HepG2 (cell line): ENCODE results near the gene ATP1A2. TPM values are rescaled to one million over a fixed set of nuclear protein-coding genes. Genes with fewer than 3 reads are reported as not detected.

ENCODE experiments used
- ATF4 ChIP-seq, 2 experiments: fragments of 450-650 bp in 1 of 2; sonication (generic) in 1 of 2; formaldehyde crosslinking; IDR thresholded peaks; 2 replicates each; pipeline versions ENCODE4 v1.5.0 to v1.8.0; 2020 to 2022; ENCODE audit warnings: mild to moderate bottlenecking in 1 of 2, missing genetic modification reagents in 1 of 2
- HIC2 ChIP-seq: sonication (generic); formaldehyde crosslinking; IDR thresholded peaks from 2 replicates; pipeline ENCODE4 v1.9.0; 2022; ENCODE audit warnings: low read depth, missing genetic modification reagents
- IKZF5 ChIP-seq: IDR thresholded peaks from 2 replicates; pipeline ENCODE4 v1.6.1; 2018; ENCODE audit warnings: missing genetic modification reagents, mild to moderate bottlenecking, missing compliant biosample characterization
- RFX3 ChIP-seq: IDR thresholded peaks from 2 replicates; pipeline ENCODE4 v1.6.1; 2016; ENCODE audit warnings: missing biosample characterization, missing genetic modification reagents
- TARDBP ChIP-seq: sonication (generic); formaldehyde crosslinking; IDR thresholded peaks from 2 replicates; pipeline ENCODE4 v1.8.0; 2022; ENCODE audit warnings: mild to moderate bottlenecking, missing genetic modification reagents
- ZFP91 ChIP-seq: sonication (generic); formaldehyde crosslinking; IDR thresholded peaks from 2 replicates; pipeline ENCODE4 v1.9.0; 2022; ENCODE audit warnings: missing genetic modification reagents, mild to moderate bottlenecking, borderline replicate concordance
- ZHX1 ChIP-seq: sonication (generic); formaldehyde crosslinking; IDR thresholded peaks from 2 replicates; pipeline ENCODE4 v1.8.1; 2022; ENCODE audit warnings: low read depth, mild to moderate bottlenecking, missing genetic modification reagents
- ZNF142 ChIP-seq: sonication (generic); formaldehyde crosslinking; IDR thresholded peaks from 2 replicates; pipeline ENCODE4 v1.4.0; 2020; ENCODE audit warnings: missing genetic modification reagents
- ZNF337 ChIP-seq: sonication (generic); formaldehyde crosslinking; IDR thresholded peaks from 2 replicates; pipeline ENCODE4 v1.5.1; 2020; ENCODE audit warnings: missing genetic modification reagents, low read depth, mild to moderate bottlenecking, borderline replicate concordance
- polyA plus RNA-seq, 8 experiments: library from polyadenylated mRNA; depleted of rRNA in 3 of 8; stranded (reverse) in 7 of 8; unstranded in 1 of 8; fragments of >200 nt; fragmentation: Illumina TruSeq in 4 of 8; extraction: Trizol in 4 of 8; gene quantifications; 2 replicates each; pipeline versions ENCODE4 v1.2.1 to v1.2.3, GENCODE V29; 2011 to 2016; ENCODE audit warnings: low read depth in 4 of 8, missing spikeins in 1 of 8, mixed read lengths in 1 of 8; ENCODE audit not compliant: insufficient read depth in 1 of 8
- total RNA-seq, 5 experiments: library from RNA; depleted of rRNA; stranded (reverse); fragments of >200 nt; fragmentation: Illumina TruSeq; extraction: Trizol; gene quantifications; 2 replicates each; pipeline ENCODE4 v1.2.3, GENCODE V29; 2016; ENCODE audit warnings: low read depth in 1 of 5

Gene ATP1A2
- total and polyA plus RNA-seq, 2 of the 13 experiments (the other 11 are each of a cell fraction or from before 2014, with no cell fraction given) = 0.16 TPM; not detected in 1

GRCh38 chr1:160070243-160071163, 45.1 kb upstream of the ATP1A2 start (continued):
- no peak for TF ChIP-seq ZHX1 (CRISPR knock-in tag)
- no peak for TF ChIP-seq TARDBP (CRISPR knock-in tag)
- TF ChIP-seq RFX3 (CRISPR knock-in tag) = no peak
- no peak for TF ChIP-seq ZNF337
- TF ChIP-seq IKZF5 = 0 out of 2 replicates have a peak, but pooled peaks have one; percentile 30
- no peak for TF ChIP-seq ATF4 (CRISPR knock-in tag; IDR thresholded peaks at IDR 0.05)
- TF ChIP-seq ZFP91 (CRISPR knock-in tag) = 0 out of 2 replicates have a peak, but pooled peaks have one; percentile 50
- no peak for TF ChIP-seq ZNF142
- TF ChIP-seq HIC2 (CRISPR knock-in tag) = no peak
